Thyroid gland (tissue), 4 donors: ENCODE data around the gene MAP1B. TPM values are rescaled to one million over a fixed set of nuclear protein-coding genes. Genes with fewer than 3 reads are reported as not detected.

ENCODE experiments used
- DNase-seq, 2 donors: peaks; one replicate each; pipeline ENCODE4 v3.0.0-alpha.2; 2019
- H3K27ac ChIP-seq, 3 donors: fragments of 200-600 bp; sonication (generic); 1 replicate in 2 of 3; 2 replicates in 1 of 3; pipeline ENCODE4 v1.5.1; 2016 to 2019; ENCODE audit warnings: mild to moderate bottlenecking in 1 of 3, moderate library complexity in 1 of 3
- H3K27me3 ChIP-seq: fragments of 200-600 bp; sonication (generic); one replicate; pipeline ENCODE4 v1.5.1; 2019
- H3K36me3 ChIP-seq, 2 donors: fragments of 200-600 bp; sonication (generic); one replicate each; pipeline ENCODE4 v1.5.1; 2016 to 2019
- H3K4me1 ChIP-seq, 2 donors: fragments of 200-600 bp; sonication (generic); one replicate each; pipeline ENCODE4 v1.5.1; 2017 to 2019
- H3K4me3 ChIP-seq, 3 donors: fragments of 200-600 bp; sonication (generic); replicated peaks in 1 of 3; 1 replicate in 2 of 3; 2 replicates in 1 of 3; pipeline ENCODE4 v1.5.1; 2016; ENCODE audit warnings: mild to moderate bottlenecking in 1 of 3
- H3K9me3 ChIP-seq: fragments of 200-600 bp; sonication (generic); one replicate; pipeline ENCODE4 v1.5.1; 2017
- POLR2A ChIP-seq, 2 donors: fragments of 450-650 bp; IDR thresholded peaks; one replicate each; pipeline ENCODE4 v1.6.1; 2017; ENCODE audit warnings: antibody characterized with exemption in 2 of 2, mild to moderate bottlenecking in 2 of 2, moderate library complexity in 1 of 2
- WGBS, 2 donors: methylation state at CpG; one replicate each; pipeline ENCODE4 v1.1.5; 2017; 5-methylcytosine and 5-hydroxymethylcytosine counted together
- intact Hi-C: fragments of 100-400 bp; cut with DNase I; formaldehyde crosslinking; loops from one replicate; pipeline ENCODE4 v1.15.1; 2023
- total RNA-seq, 4 donors: library from RNA; depleted of rRNA; stranded (reverse); fragments of >200 nt; gene quantifications; one replicate each; pipeline ENCODE4 v1.2.3, GENCODE V29; 2016
- TF ChIP-seq, protein P1 (sequence below), 6 experiments: fragments of 200-600 bp in 3 of 6; fragments of 450-650 bp in 3 of 6; sonication (generic) in 3 of 6; IDR thresholded peaks; one replicate each; pipeline ENCODE4 v1.5.1; 2016 to 2019; ENCODE audit warnings: antibody characterized with exemption in 6 of 6, mild to moderate bottlenecking in 2 of 6, inconsistent platforms in 1 of 6, moderate library complexity in 1 of 6

MAP1B gene
- total RNA-seq, 4 donors from 2014 or later = 40.3 to 94.9 (median 56.3) TPM

DNA sequence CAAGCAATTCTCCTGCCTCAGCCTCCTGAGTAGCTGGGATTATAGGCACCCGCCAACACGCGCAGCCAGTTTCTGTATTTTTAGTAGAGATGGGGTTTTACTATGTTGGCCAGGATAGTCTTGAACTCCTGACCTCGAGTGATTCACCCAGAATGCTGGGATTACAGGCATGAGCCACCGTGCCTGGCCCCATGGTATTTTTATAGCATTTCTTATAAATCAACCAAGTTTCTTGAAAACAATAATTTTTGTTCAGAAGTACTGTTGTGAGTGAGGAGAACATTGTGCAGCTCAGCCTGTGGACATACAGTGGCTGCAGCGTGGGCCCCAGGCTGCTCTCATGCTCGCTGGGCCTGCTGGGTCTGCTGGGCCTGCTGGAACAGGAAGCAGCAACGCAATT is 45.3 kb downstream of the MAP1B start:
- 91 to 93% methylated on average over 8 of the region's 8 CpGs for WGBS, 2 donors
- Histone ChIP-seq H3K27me3 (no peaks in the 10 kb centered on the region), H3K27ac (peak overlapping the region in 1 of 3 donors; percentile 26)

DNA sequence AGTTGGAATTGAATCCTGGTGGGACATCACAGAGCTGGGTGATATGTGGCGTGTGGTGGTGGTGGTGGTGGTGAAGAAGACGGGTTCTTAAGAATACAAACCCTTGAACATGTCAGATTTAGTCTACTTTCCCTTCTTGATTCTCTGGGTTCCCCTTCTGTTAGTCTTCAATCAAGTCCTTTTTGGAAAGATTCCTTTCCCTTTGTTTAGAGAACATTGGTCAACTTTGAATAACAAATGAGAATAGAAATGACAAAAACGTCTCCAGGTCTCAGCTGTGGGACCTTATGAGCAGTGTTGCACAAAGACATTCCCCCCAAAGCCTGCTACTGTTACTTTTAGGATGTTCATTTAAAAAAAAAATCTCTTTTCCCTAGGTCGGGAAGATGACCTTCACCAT is 46.3 kb downstream of the MAP1B start:
- H3K9me3 ChIP-seq = no peaks in the 10 kb centered on the region
- intact Hi-C loops = no loop called here
- no peak for DNase-seq
- no peak overlapping the region for H3K4me3 ChIP-seq
- H3K4me1 ChIP-seq = no peaks in the 10 kb centered on the region
- H3K27ac ChIP-seq = peak overlapping the region in 1 of 3 donors; percentile 37
- H3K27me3 ChIP-seq = no peaks in the 10 kb centered on the region
- 80 to 86% methylated on average over 4 of the region's 4 CpGs for WGBS, 2 donors
- no peaks in the 10 kb centered on the region for H3K36me3 ChIP-seq
- TF ChIP-seq, protein P1, sequence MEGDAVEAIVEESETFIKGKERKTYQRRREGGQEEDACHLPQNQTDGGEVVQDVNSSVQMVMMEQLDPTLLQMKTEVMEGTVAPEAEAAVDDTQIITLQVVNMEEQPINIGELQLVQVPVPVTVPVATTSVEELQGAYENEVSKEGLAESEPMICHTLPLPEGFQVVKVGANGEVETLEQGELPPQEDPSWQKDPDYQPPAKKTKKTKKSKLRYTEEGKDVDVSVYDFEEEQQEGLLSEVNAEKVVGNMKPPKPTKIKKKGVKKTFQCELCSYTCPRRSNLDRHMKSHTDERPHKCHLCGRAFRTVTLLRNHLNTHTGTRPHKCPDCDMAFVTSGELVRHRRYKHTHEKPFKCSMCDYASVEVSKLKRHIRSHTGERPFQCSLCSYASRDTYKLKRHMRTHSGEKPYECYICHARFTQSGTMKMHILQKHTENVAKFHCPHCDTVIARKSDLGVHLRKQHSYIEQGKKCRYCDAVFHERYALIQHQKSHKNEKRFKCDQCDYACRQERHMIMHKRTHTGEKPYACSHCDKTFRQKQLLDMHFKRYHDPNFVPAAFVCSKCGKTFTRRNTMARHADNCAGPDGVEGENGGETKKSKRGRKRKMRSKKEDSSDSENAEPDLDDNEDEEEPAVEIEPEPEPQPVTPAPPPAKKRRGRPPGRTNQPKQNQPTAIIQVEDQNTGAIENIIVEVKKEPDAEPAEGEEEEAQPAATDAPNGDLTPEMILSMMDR (IDR thresholded peaks at IDR 0.05) = no peak
- TF ChIP-seq POLR2A (IDR thresholded peaks at IDR 0.05) = no peak

More for the DNA sequence above, 45.3 kb downstream of the MAP1B start:
- no peak overlapping the region for H3K4me3 ChIP-seq
- no peaks in the 10 kb centered on the region for H3K9me3 ChIP-seq
- DNase-seq = no peak
- TF ChIP-seq, protein P1 (IDR thresholded peaks at IDR 0.05) = no peak
- TF ChIP-seq POLR2A (IDR thresholded peaks at IDR 0.05) = no peak
- H3K36me3 ChIP-seq = no peaks in the 10 kb centered on the region
- no peaks in the 10 kb centered on the region for H3K4me1 ChIP-seq
- intact Hi-C loops = no loop called here

DNA sequence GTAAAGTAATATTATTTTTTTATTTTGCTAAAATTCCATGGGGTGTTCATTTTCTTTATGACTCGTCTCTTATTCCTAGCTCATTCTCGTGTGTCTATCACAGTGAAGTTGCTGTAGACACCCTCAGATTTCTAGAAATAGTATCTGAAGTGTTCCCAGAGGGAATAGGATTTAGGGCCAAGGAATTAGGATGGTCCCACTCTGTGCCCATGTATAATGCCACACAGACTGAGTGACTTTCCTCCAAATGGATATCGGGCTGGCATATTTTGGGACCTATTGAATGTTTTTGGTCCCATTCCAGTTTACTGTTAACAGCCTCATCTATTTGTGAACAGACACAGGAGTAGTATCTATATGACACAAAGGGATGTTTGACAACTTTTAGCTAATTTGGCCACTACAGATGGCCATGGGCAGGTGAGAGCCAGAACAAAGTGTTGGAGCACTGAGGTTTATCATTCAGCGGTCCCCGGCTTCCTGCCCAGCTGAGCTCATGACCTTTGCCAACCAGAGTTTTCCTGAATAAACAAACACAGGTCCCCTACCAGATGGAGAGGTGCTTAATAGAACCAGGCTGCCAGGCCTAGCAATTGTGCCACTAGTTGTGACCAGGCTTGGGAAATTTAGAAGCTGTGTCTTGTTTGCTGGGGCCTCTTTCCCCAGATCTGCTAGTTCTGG is 46.9 kb downstream of the MAP1B start:
- Histone ChIP-seq H3K27me3 (no peaks in the 10 kb centered on the region), H3K36me3 (no peaks in the 10 kb centered on the region), H3K4me3 (no peak overlapping the region), H3K9me3 (no peaks in the 10 kb centered on the region), H3K4me1 (no peaks in the 10 kb centered on the region), H3K27ac (peak overlapping the region in 1 of 3 donors; percentile 37)
- DNase-seq = peak; percentile 14 to 35
- 63 to 74% methylated on average over 5 of the region's 5 CpGs for WGBS, 2 donors
- intact Hi-C loops = no loop called here
- TF ChIP-seq POLR2A (IDR thresholded peaks at IDR 0.05) = no peak
- TF ChIP-seq, protein P1 (IDR thresholded peaks at IDR 0.05) = no peak

DNA sequence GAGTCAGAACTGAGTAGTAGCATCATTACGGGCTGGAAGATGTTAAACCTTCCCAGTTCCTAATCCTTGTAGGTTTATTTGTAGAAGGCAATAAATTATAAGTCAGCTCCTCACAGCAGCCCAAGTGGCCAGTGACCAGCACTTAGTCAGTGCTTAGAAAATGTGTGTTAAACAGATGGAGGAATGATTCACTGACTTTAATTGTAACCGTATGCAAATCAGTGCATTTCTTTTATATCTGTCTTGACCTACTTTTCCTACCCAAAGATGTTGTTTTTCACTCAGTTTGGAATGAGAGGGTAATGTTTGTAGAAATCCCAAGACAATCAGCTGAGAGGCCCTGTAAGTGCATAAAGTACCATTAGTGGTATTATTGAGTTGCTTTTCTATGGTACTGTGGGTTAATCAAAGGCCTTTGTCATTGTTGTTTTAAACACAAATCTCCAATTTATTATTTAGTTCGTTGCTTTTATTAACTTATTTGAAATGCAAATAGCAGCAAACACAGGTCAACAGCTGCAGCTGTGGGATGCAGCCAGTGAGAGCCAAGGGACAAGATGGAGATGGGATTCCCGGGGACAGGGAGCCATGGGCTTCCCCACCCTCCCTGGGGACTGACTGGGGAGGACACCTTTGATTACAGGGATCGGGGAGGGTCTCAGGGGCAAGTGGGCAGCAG is 49.8 kb downstream of the MAP1B start:
- no peaks in the 10 kb centered on the region for H3K4me1 ChIP-seq
- H3K27me3 ChIP-seq = no peaks in the 10 kb centered on the region
- no peaks in the 10 kb centered on the region for H3K36me3 ChIP-seq
- no peak for DNase-seq
- peak overlapping the region in 1 of 3 donors; percentile 30 for H3K27ac ChIP-seq
- WGBS, 2 donors = 67% methylated on average over 5 of the region's 5 CpGs
- intact Hi-C loops = no loop called here
- H3K4me3 ChIP-seq = no peak overlapping the region
- TF ChIP-seq POLR2A (IDR thresholded peaks at IDR 0.05) = no peak
- TF ChIP-seq, protein P1 (IDR thresholded peaks at IDR 0.05) = no peak
- no peaks in the 10 kb centered on the region for H3K9me3 ChIP-seq

DNA sequence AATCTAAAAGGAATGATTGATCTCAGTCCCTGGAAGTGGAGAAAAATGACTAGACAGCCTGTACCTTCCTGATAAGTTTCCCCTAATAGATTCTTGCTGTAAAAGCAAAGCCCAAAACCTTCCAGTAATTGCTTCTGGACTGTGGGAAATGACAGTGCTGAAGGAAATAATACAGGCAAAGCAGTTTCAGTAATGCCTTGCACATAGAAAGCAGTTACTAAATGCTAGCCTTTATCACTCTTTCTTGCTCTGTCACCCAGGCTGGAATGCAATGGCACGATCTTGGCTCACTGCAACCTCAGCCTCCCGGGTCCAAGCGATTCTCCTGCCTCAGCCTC is 50.3 kb downstream of the MAP1B start:
- WGBS, 2 donors = 85 to 89% methylated on average over 3 of the region's 3 CpGs
- H3K27me3 ChIP-seq = no peaks in the 10 kb centered on the region
- H3K4me1 ChIP-seq = no peaks in the 10 kb centered on the region
- H3K27ac ChIP-seq = peak overlapping the region in 1 of 3 donors; percentile 30
- no peak for TF ChIP-seq POLR2A (IDR thresholded peaks at IDR 0.05)
- TF ChIP-seq, protein P1 (IDR thresholded peaks at IDR 0.05) = no peak
- intact Hi-C loops = no loop called here
- no peaks in the 10 kb centered on the region for H3K36me3 ChIP-seq
- DNase-seq = no peak
- no peak overlapping the region for H3K4me3 ChIP-seq
- no peaks in the 10 kb centered on the region for H3K9me3 ChIP-seq
